H1 (cell line): Measurements from ENCODE around the gene GANAB. TPM values are rescaled to one million over a fixed set of nuclear protein-coding genes. Genes with fewer than 3 reads are reported as not detected.

ENCODE experiments used
- CBX5 ChIP-seq: fragments of 300-800, 300-1000 bp; sonication (generic); IDR thresholded peaks from 2 replicates; pipeline ENCODE4 v1.7.1; 2016; ENCODE audit warnings: antibody characterized with exemption, low read length, low read depth
- CEBPB ChIP-seq: IDR thresholded peaks from 2 replicates; pipeline ENCODE4 v1.6.1; 2012; ENCODE audit warnings: low read depth, low read length
- CREB1 ChIP-seq: IDR thresholded peaks from 2 replicates; pipeline ENCODE4 v1.6.1; 2012; ENCODE audit warnings: inconsistent platforms
- RFX5 ChIP-seq: IDR thresholded peaks from 2 replicates; pipeline ENCODE4 v1.6.1; 2011; ENCODE audit warnings: low read depth, low read length, improper control_type of control experiment, borderline replicate concordance
- SP2 ChIP-seq: IDR thresholded peaks from 2 replicates; pipeline ENCODE4 v1.6.1; 2012; ENCODE audit warnings: mild to moderate bottlenecking, low read length, inconsistent platforms
- YY1 ChIP-seq: IDR thresholded peaks from 2 replicates; pipeline ENCODE4 v1.6.1; 2011; ENCODE audit warnings: low read depth, mild to moderate bottlenecking, low read length
- polyA plus RNA-seq, 7 experiments: library from polyadenylated mRNA; depleted of rRNA in 3 of 7; stranded (reverse) in 5 of 7; unstranded in 2 of 7; fragments of >200 nt in 5 of 7; fragments of 200-250 nt in 2 of 7; gene quantifications; 1 replicate in 5 of 7; 2 replicates in 1 of 7; 4 replicates in 1 of 7; pipeline versions ENCODE4 v1.2.1 to v1.2.3, GENCODE V29; 2011 to 2013; ENCODE audit warnings: missing spikeins in 2 of 7, mixed read lengths in 2 of 7
- total RNA-seq: library from RNA; stranded (reverse); fragmentation: NEBNext Ultra II Directional; extraction: Animal tissue kit (Norgen Biotek cat#: 25700); gene quantifications from 2 replicates; pipeline ENCODE4 v1.2.1, GENCODE V29; 2021

Gene GANAB
- total and polyA plus RNA-seq, 2 of the 8 experiments (the other 6 are each of a cell fraction or from before 2014, with no cell fraction given): 289 to 330 TPM

- TF ChIP-seq CEBPB (no peak), CBX5 (no peak), YY1 (no peak), CREB1 (no peak), RFX5 (no peak), SP2 (no peak)
Observed at GRCh38 chr11:62577046-62577714, 69.2 kb downstream of the GANAB start (continued).
